ENCODE results near the gene PPP3CA. TPM values are rescaled to one million over a fixed set of nuclear protein-coding genes. Genes with fewer than 3 reads are reported as not detected.

PPP3CA gene
- total and polyA plus RNA-seq, 2 donors from 2014 or later: 6.9 to 31.5 TPM

DNA sequence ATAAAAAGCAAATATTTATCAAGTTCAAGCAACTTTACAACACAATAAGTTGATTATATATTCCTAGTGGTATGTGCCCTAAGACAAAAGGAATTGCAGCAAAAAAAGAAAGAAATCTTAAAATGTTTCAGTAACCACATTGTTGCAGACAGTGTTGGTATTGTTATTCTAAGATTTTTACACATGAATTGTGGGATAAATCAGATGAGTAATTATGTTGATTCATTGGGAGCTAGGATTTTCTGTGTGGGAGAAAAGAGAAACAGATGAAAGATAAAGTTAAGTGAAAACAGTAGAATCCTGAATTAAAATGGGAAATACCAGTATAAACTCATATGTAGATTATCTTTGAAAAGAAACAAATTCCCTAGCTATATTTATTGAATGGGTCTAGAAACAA is 362.4 kb downstream of the PPP3CA start:
- DNase-seq (no peak), FAIRE-seq (no peak)
- Histone ChIP-seq H3K9me3 (ENCODE audit: control insufficient read depth in 2 of 3, insufficient read depth in 1 of 3, low read length in 3 of 3) (no peaks in the 10 kb centered on the region), H3K4me3 (ENCODE audit: low read length in 3 of 3) (no peak overlapping the region), H3K4me1 (ENCODE audit: control insufficient read depth in 2 of 3, insufficient read depth in 2 of 3, low read depth in 1 of 3, low read length in 3 of 3) (peaks cover 0 to 5% (median 3%) of the 10 kb centered on the region in 3 donors), H3K27me3 (ENCODE audit: control insufficient read depth, insufficient read depth, low read length) (no peaks in the 10 kb centered on the region), H3K9ac (ENCODE audit: low read length in 3 of 3) (no peak overlapping the region), H3K27ac (ENCODE audit: low read depth in 2 of 2, low read length in 2 of 2) (no peak overlapping the region), H3K36me3 (ENCODE audit: control insufficient read depth in 2 of 3, insufficient read depth in 3 of 3, low read length in 3 of 3) (no peaks in the 10 kb centered on the region)
- intact Hi-C loops (cut with DNase I): no loop called here
- TF ChIP-seq, protein P1, sequence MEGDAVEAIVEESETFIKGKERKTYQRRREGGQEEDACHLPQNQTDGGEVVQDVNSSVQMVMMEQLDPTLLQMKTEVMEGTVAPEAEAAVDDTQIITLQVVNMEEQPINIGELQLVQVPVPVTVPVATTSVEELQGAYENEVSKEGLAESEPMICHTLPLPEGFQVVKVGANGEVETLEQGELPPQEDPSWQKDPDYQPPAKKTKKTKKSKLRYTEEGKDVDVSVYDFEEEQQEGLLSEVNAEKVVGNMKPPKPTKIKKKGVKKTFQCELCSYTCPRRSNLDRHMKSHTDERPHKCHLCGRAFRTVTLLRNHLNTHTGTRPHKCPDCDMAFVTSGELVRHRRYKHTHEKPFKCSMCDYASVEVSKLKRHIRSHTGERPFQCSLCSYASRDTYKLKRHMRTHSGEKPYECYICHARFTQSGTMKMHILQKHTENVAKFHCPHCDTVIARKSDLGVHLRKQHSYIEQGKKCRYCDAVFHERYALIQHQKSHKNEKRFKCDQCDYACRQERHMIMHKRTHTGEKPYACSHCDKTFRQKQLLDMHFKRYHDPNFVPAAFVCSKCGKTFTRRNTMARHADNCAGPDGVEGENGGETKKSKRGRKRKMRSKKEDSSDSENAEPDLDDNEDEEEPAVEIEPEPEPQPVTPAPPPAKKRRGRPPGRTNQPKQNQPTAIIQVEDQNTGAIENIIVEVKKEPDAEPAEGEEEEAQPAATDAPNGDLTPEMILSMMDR (IDR thresholded peaks at IDR 0.05; ENCODE audit: borderline replicate concordance, extremely low read depth, insufficient read depth): no peak

DNA sequence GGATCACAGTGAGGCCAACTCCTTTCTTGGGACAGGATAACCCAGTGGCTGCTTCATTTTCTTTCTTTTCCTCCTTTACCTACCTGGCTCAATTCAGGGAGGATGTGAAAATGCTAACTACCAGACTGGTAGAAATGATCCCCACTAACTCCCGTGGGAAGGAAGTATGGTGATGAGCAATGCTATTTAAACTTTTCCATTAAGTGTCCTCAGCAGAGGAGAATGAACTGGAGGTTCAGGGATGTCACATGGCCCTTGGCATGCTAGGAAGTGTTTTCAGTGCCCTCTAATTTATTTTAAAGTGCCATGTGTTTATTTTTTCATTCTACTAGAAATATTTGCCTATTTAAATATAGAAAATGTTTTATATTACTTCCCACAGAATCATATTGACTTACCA is 363.9 kb downstream of the PPP3CA start:
- intact Hi-C loops (cut with DNase I): no loop called here
- FAIRE-seq: no peak
- no peaks in the 10 kb centered on the region for H3K9me3 ChIP-seq (ENCODE audit: control insufficient read depth in 2 of 3, insufficient read depth in 1 of 3, low read length in 3 of 3)
- DNase-seq: no peak
- no peaks in the 10 kb centered on the region for H3K27me3 ChIP-seq (ENCODE audit: control insufficient read depth, insufficient read depth, low read length)
- no peak overlapping the region for H3K4me3 ChIP-seq (ENCODE audit: low read length in 3 of 3)
- H3K27ac ChIP-seq (ENCODE audit: low read depth in 2 of 2, low read length in 2 of 2): no peak overlapping the region
- H3K36me3 ChIP-seq (ENCODE audit: control insufficient read depth in 2 of 3, insufficient read depth in 3 of 3, low read length in 3 of 3): no peaks in the 10 kb centered on the region
- H3K4me1 ChIP-seq (ENCODE audit: control insufficient read depth in 2 of 3, insufficient read depth in 2 of 3, low read depth in 1 of 3, low read length in 3 of 3): peaks cover 0 to 5% (median 3%) of the 10 kb centered on the region in 3 donors
- TF ChIP-seq, protein P1 (IDR thresholded peaks at IDR 0.05; ENCODE audit: borderline replicate concordance, extremely low read depth, insufficient read depth): no peak
- no peak overlapping the region for H3K9ac ChIP-seq (ENCODE audit: low read length in 3 of 3)

DNA sequence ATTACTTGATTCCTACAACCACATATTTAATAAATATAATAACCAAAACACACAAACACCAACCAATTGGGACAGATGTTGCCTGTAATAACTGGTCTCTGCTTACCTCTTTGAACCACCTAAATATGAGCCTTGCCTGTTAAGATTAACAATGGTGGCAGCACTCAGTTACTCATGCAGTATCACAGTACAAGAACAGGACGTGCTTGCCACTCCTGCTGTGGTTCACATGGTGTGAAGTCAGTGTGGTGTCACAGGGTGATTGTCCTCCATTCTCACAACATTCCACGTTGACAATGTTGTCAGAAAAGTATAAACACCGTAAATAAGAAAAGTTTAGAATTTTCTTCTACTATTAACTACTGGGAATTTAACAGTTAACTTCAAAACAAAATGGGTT is 365.0 kb downstream of the PPP3CA start:
- TF ChIP-seq, protein P1 (IDR thresholded peaks at IDR 0.05; ENCODE audit: borderline replicate concordance, extremely low read depth, insufficient read depth): no peak

More for the DNA sequence above, 365.0 kb downstream of the PPP3CA start:
- peaks cover 0 to 4% (median 4%) of the 10 kb centered on the region in 3 donors for H3K4me1 ChIP-seq (ENCODE audit: control insufficient read depth in 2 of 3, insufficient read depth in 2 of 3, low read depth in 1 of 3, low read length in 3 of 3)
- intact Hi-C loops (cut with DNase I): no loop called here
- FAIRE-seq (no peak), DNase-seq (no peak)
- H3K36me3 ChIP-seq (ENCODE audit: control insufficient read depth in 2 of 3, insufficient read depth in 3 of 3, low read length in 3 of 3): no peaks in the 10 kb centered on the region
- H3K27ac ChIP-seq (ENCODE audit: low read depth in 2 of 2, low read length in 2 of 2): no peak overlapping the region
- H3K9me3 ChIP-seq (ENCODE audit: control insufficient read depth in 2 of 3, insufficient read depth in 1 of 3, low read length in 3 of 3): no peaks in the 10 kb centered on the region
- H3K4me3 ChIP-seq (ENCODE audit: low read length in 3 of 3): no peak overlapping the region
- H3K27me3 ChIP-seq (ENCODE audit: control insufficient read depth, insufficient read depth, low read length): no peaks in the 10 kb centered on the region
- no peak overlapping the region for H3K9ac ChIP-seq (ENCODE audit: low read length in 3 of 3)
